HFF-Myc (cell line): ENCODE results near the gene DUS2.

ENCODE experiments used
- DNase-seq: peaks from one replicate; pipeline ENCODE4 v3.0.0-alpha.2; 2011; ENCODE audit warnings: low read depth; ENCODE audit errors: extremely low read depth
- H3K4me3 ChIP-seq: replicated peaks from 2 replicates; pipeline ENCODE4 v1.5.1; 2011; ENCODE audit warnings: low read depth, mild to moderate bottlenecking, control low read depth, low read length
- TF ChIP-seq, protein P1 (sequence below): IDR thresholded peaks from 2 replicates; pipeline ENCODE4 v1.5.1; 2012; ENCODE audit warnings: mild to moderate bottlenecking, low read depth, low read length, control low read depth; ENCODE audit errors: missing control alignments

Gene DUS2

DNA sequence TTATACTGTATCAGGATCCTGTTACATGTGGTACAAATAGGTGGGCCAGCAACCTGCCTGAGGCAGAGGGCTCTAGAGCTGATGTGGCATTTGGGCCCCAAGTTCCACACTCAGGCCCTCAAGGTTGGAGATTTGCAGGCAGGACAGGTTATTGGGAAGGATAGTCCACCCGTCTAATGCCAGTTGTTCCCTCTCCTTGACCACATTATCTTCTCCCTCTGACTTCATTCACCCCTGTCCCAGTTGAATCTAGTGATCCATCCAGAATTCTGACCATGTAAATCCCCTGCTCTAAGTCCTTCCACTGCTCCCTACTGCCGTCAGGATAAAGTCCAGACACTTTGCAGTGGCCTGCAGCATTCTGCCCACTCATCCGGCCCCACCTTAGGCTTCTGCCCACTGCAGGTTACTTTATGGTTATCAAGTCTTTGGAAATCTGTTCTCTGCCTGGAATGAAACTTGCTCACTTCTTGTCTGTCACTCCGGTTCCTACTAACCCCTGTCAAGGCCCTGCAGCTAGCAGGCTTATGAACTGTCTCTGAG lies 60.2 kb downstream of the DUS2 start:
- no peak overlapping the region for H3K4me3 ChIP-seq
- TF ChIP-seq, protein P1, sequence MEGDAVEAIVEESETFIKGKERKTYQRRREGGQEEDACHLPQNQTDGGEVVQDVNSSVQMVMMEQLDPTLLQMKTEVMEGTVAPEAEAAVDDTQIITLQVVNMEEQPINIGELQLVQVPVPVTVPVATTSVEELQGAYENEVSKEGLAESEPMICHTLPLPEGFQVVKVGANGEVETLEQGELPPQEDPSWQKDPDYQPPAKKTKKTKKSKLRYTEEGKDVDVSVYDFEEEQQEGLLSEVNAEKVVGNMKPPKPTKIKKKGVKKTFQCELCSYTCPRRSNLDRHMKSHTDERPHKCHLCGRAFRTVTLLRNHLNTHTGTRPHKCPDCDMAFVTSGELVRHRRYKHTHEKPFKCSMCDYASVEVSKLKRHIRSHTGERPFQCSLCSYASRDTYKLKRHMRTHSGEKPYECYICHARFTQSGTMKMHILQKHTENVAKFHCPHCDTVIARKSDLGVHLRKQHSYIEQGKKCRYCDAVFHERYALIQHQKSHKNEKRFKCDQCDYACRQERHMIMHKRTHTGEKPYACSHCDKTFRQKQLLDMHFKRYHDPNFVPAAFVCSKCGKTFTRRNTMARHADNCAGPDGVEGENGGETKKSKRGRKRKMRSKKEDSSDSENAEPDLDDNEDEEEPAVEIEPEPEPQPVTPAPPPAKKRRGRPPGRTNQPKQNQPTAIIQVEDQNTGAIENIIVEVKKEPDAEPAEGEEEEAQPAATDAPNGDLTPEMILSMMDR = no peak
- DNase-seq = no peak

DNA sequence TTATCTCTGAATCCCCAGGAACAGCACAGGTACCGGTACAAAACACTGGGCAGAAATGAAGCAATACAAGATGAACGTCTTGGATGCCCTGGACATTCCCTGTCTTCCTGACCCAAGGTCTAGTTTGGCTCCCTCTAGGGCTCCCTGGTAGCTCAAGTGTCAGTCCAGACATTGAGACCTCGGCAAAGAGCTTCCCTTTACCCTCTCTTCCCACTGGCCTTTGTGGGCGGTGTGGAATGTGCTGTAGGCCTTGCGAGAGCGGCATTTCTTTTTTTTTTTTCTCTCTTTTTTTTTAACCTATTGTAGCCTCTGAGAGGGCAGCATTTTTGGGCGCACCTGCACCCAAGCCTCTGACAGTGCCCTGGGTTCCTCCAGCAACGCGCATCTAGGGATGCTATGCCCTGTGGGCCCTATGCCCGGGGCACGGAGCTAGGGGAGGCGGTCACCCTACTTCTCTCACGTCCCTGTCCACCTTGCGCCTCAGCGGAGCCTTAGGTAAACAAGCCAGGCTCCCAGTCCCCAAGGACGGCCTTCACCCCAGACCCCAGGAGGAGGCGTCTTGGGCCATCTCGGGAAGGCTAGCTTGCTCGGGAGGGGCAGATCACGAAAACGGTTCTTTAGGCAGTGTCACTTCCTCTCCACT lies 60.9 kb downstream of the DUS2 start:
- H3K4me3 ChIP-seq = peak overlapping the region; percentile 57
- TF ChIP-seq, protein P1 = no peak
- DNase-seq = no peak

DNA sequence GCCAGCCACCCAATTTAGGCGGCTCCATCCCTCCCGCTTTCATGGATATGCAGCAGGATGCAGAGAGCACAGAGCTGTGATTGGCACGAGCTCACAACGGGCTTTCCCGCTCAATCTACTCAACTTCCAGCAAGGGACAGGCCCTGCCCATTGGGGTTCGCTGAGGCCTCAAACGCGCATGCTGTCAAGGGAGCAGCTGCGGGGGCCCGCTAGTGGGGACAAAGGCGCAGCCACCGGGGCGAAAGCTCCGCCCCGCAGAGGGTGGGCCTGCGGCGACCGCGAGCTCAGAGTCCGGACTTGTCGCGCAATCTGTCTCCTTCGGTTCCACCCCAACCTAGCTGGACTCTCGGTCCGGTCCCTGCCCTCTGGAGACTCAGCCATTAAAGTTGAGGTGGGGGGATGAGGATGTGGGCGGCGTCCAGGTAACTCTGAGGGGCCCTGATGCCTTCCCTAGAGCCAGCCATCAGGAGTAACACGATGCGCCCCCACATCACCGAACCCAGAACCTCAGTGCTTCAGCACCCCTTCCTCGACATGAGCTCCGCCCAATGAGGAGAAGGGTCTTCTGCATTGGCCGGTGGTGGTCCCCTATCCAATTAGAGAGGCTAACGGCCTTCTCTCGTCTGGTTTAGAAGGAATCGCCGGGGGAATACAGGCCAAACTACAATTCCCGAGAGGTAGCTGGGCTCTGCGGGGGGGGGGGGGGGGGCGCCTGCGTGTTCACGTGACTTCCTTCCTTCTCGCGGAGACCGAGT lies 61.6 kb downstream of the DUS2 start:
- TF ChIP-seq, protein P1 = no peak
- H3K4me3 ChIP-seq = peak overlapping the region; percentile 57
- DNase-seq = peak; percentile 81

DNA sequence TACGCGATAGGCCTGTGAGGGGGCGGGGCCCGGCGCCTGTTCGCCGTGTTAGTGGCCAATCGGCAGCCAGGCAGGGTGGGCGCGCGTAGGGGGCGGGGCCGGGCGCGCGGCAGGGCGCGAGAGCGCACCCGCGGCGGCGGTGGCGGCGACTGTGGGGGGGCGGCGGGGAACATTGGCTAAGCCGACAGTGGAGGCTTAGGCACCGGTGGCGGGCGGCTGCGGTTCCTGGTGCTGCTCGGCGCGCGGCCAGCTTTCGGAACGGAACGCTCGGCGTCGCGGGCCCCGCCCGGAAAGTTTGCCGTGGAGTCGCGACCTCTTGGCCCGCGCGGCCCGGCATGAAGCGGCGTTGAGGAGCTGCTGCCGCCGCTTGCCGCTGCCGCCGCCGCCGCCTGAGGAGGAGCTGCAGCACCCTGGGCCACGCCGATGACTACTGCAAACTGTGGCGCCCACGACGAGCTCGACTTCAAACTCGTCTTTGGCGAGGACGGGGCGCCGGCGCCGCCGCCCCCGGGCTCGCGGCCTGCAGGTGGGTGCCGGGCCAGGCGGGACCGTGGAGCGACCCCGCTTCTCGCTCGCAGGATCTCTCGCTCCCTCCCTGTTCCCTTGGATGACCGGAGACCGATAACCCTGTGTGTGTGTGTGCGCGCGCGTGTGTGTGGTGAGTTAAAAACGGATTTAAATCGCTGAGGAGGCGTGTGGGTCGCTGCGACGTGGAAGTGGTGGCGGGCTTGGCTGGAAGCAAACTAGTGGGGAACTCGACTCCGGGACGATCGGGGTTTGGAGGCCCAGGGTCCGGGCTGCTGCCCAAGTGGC lies 62.4 kb downstream of the DUS2 start, which contains the start of gene NFATC3:
NFATC3 (plus strand) TSS at position 112 of the 813 bp plus-strand sequence; CDS start at position 424, 312 bp downstream.
- H3K4me3 ChIP-seq = peak within 1 kb of the TSS; percentile 89
- no peak for DNase-seq
- TF ChIP-seq, protein P1 = no peak

DNA sequence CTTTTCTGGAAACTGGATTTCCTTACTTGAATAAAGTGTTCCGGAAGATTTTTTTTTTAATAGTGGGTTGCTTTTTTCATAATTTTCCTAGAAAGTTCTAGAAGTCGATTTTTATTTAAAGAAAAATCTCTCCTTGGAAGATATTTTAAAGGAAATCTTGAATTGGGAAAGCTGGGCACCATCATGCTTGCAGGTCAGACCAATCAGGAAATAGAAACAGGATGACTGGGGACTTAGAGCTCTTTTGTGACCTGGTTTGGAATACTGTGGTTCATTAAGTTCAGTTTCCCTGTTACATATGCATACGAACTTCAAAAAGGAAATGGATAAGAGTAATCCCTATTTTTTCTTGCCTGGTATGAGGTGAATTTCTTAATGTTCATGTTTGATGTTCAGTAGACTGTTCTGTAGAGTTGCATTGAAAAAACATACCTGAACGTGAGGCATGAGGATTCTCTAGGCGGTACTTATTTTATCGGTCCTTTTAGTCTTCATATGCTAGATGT lies 63.3 kb downstream of the DUS2 start:
- TF ChIP-seq, protein P1 = no peak
- no peak for DNase-seq

DNA sequence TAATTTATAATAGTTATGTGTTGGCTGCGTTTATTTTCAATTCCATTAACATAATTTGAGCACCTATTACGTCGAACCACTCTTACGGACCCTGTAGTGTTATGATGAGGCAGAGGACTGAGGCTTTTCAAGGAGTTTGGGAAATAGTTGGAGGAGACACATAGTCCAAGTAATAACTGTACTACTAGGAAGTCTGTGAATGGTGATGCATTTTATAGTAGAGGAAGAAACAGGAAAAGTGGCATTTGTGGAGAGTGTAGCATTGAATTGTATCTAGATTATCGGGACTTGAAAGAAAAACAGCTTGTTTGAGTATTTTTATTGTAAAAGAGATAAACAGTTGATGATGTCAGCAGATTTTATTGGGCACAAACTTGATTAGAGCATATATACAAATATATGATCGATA lies 63.8 kb downstream of the DUS2 start:
- DNase-seq = no peak
- TF ChIP-seq, protein P1 = no peak
- H3K4me3 ChIP-seq = peak overlapping the region; percentile 89

More for the DNA sequence above, 63.3 kb downstream of the DUS2 start:
- peak overlapping the region; percentile 89 for H3K4me3 ChIP-seq
